ENCODE data around the gene RHD.
"Not testable (repeated sequence)": the region's sequence is repeated elsewhere in the genome, so short reads cannot be mapped to it uniquely, and the experiment has no call there.

Gene RHD

DNA sequence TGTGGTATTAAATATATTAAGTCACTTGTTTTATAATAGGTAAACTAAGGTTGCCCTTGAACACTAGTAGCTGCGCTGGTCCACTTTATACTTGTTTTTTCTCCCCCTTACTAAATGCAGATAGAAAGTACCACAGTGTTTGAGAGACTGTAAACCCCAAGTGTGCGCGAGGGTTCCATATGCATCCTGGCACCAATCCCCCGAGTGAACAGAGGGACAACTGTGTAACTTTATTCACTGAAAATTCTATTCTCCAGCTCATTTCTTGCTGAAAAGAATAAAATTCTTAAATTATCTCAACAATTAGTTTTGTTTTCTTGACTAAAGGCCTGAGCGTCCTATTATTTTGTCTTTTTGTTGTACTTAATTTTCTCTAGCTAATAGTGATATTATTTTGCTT, 26.9 kb upstream of the RHD start:
- Histone ChIP-seq H3K9me3 (ENCODE audit: control insufficient read depth, insufficient read depth, low read depth, low read length) (no peaks in the 10 kb centered on the region), H3K4me1 (ENCODE audit: control insufficient read depth, insufficient read depth, low read length) (peaks cover 7% of the 10 kb centered on the region; the same call in 1 of the 2 replicates), H3K4me3 (ENCODE audit: low read depth, low read length) (peak overlapping the region; percentile 94), H3K9ac (ENCODE audit: low read length) (no peak overlapping the region), H3K36me3 (ENCODE audit: control insufficient read depth, insufficient read depth, low read length) (peaks cover 46% of the 10 kb centered on the region), H3K27ac (ENCODE audit: low read depth, low read length) (no peak overlapping the region), H3K27me3 (ENCODE audit: control insufficient read depth, insufficient read depth, low read length) (no peaks in the 10 kb centered on the region)

DNA sequence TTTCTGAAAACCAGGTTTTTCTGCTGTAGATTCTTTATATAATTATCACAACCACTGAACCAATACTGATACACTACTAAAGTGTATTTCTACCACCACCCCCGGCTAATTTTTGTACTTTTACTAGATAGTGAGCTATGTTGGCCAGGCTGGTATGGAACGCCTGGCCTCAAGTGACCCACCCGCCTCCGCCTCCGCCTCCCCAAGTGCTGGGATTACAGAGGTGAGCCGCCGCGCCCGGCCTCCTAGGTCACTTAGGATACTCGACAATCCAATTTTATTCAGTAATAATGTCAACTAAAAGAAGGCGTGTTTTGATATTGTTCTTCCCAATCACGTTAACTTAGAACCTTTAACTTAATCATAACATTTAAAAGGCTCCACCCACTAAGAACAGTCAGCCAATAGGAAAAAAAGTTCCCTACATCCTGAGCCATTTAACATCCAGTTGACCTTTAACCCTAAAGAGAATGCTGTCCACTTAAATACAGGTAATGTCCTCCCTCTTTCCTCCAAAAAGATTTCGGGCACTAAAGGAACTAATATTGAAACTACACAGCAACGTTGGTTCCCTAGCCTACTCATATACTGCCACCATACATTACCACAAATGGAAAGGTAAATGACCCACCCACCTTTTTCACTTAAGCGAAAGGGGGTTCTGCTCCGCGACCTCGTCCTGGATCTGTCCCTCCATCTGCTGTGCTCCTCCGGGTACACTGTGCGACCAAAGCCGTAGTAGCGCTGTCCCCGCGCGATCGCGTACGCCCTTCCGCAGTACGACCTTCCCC, 26.3 kb upstream of the RHD start:
- Histone ChIP-seq H3K9me3 (ENCODE audit: control insufficient read depth, insufficient read depth, low read depth, low read length) (no peaks in the 10 kb centered on the region), H3K4me3 (ENCODE audit: low read depth, low read length) (peak overlapping the region; percentile 94), H3K4me1 (ENCODE audit: control insufficient read depth, insufficient read depth, low read length) (peaks cover 7% of the 10 kb centered on the region; the same call in 1 of the 2 replicates), H3K27ac (ENCODE audit: low read depth, low read length) (peak overlapping the region; percentile 85; the same call in 1 of the 2 replicates), H3K9ac (ENCODE audit: low read length) (peak overlapping the region; percentile 92), H3K36me3 (ENCODE audit: control insufficient read depth, insufficient read depth, low read length) (peaks cover 46% of the 10 kb centered on the region), H3K27me3 (ENCODE audit: control insufficient read depth, insufficient read depth, low read length) (no peaks in the 10 kb centered on the region)

DNA sequence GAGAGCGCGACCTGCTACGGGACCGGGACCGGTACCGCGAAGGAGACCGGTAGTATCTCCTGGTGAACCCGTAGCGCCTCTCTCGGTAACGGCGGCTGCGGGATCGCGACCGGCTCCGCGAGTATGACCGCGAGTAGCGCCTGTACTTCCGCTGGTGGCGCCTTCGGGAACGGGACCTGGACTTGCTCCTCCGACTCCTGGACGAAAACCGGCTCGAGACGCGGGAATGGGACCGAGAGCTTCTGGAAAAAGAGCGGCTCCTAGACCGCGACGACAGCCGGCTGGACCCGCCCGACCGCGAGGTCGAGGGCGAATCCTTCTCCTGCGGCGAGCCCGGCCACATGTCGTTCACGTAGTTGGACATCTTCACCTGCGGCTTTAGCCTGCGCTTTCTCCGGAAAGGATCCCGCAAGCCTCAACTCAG, 25.7 kb upstream of the RHD start:
- peaks cover 7% of the 10 kb centered on the region; the same call in 1 of the 2 replicates for H3K4me1 ChIP-seq (ENCODE audit: control insufficient read depth, insufficient read depth, low read length)
- no peaks in the 10 kb centered on the region for H3K9me3 ChIP-seq (ENCODE audit: control insufficient read depth, insufficient read depth, low read depth, low read length)
- no peaks in the 10 kb centered on the region for H3K27me3 ChIP-seq (ENCODE audit: control insufficient read depth, insufficient read depth, low read length)

DNA sequence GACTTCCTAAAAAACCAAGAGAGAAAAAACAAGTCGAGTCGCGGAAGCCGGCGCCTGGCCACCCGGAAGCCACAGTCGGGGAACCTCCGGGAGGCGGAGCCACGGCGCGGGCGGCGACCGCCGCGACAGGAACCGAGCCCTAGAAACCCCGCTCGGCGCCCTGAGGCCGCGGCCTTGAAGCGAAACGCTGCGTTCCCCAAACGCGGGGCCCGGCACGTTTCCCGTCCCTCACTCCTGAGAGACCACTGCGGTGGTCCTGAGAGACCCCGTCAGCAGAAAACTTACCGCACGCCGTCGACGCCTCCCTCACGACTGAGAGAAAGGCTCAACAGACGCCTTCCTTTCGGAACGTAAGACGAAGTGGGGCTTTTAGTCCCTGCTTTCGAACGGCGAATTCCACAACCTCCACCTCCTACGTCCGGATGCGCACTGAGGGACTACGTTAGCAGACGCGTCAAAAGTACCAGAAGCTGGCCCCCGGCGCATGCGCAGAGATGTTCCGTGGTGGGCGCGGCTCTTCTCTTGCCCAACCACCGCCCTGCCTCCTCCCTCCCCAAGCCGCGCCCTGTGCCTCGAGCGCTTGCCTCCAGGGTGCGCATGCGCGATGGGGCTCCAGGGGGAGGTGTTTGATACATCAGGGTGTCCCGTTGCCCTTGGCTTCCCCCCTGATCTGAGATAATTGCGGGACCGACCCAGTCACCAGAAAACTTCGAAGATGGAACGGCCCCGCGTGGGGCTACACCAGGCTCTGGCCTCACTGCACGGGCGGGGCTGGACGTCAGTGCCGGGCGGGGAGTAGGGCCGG, 25.1 kb upstream of the RHD start, which contains the start of gene RSRP1:
RSRP1 (minus strand) TSS at position 431 of the 805 bp plus-strand sequence. CDS start 491 bp downstream, outside the sequence.
- Histone ChIP-seq H3K4me1 (ENCODE audit: control insufficient read depth, insufficient read depth, low read length) (peaks cover 7% of the 10 kb centered on the region; the same call in 1 of the 2 replicates), H3K36me3 (ENCODE audit: control insufficient read depth, insufficient read depth, low read length) (peaks cover 40% of the 10 kb centered on the region), H3K27ac (ENCODE audit: low read depth, low read length) (peak within 1 kb of the TSS; percentile 85), H3K9ac (ENCODE audit: low read length) (peak within 1 kb of the TSS; percentile 92), H3K4me3 (ENCODE audit: low read depth, low read length) (peak within 1 kb of the TSS; percentile 94), H3K9me3 (ENCODE audit: control insufficient read depth, insufficient read depth, low read depth, low read length) (no peaks in the 10 kb centered on the region), H3K27me3 (ENCODE audit: control insufficient read depth, insufficient read depth, low read length) (no peaks in the 10 kb centered on the region)

More for the DNA sequence above, 25.7 kb upstream of the RHD start:
- Histone ChIP-seq H3K27ac (ENCODE audit: low read depth, low read length) (peak overlapping the region; percentile 85), H3K4me3 (ENCODE audit: low read depth, low read length) (peak overlapping the region; percentile 94), H3K9ac (ENCODE audit: low read length) (peak overlapping the region; percentile 92), H3K36me3 (ENCODE audit: control insufficient read depth, insufficient read depth, low read length) (peaks cover 46% of the 10 kb centered on the region)

DNA sequence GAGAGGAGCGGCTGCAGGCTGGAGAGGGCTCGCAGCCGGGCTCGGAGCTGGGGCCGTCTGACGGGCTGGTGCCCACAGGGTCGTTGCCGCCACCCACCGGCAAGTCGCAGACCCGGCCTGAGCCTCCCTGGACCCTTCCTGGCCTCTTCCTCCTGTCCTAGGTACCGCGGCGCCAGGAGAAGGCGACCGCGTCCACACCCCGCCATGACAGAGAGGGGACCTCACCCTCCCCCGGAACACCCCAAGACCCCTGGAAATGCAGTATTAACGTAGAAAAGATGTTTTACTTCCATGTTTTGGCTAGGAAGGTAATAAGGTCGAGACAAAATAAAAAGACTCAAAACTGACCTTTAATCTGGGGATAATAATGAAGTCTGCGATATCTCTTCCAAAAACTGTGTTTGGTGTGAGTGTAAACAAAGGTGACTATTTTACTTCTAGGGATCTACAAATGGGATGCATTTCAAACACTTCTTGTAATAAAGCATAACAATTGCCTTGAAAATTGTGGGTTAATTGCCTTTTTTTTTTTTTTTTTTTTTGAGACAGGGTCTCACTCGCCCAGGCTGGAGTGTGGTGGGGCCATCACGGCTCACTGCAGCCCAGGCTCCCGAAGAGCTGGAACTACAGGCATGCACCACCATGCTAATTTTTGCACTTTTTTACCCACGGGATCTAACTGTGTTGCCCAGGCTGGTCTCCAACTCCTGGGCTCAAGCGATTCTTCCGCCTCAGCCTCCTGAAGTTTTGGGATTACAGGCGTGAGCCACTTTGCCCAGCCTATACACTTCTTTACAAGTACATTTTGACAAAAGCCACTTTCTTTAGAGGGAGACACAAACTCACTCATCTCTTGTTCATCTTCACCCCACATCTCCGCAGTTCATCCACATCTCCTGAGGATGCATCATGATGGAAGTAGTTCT, 24.2 kb upstream of the RHD start:
- Histone ChIP-seq H3K27ac (ENCODE audit: low read depth, low read length) (peak overlapping the region; percentile 62; the same call in 1 of the 2 replicates), H3K27me3 (ENCODE audit: control insufficient read depth, insufficient read depth, low read length) (no peaks in the 10 kb centered on the region), H3K4me3 (ENCODE audit: low read depth, low read length) (peak overlapping the region; percentile 94), H3K4me1 (ENCODE audit: control insufficient read depth, insufficient read depth, low read length) (peaks cover 7% of the 10 kb centered on the region; the same call in 1 of the 2 replicates), H3K9me3 (ENCODE audit: control insufficient read depth, insufficient read depth, low read depth, low read length) (no peaks in the 10 kb centered on the region), H3K9ac (ENCODE audit: low read length) (peak overlapping the region; percentile 72), H3K36me3 (ENCODE audit: control insufficient read depth, insufficient read depth, low read length) (peaks cover 32% of the 10 kb centered on the region)

DNA sequence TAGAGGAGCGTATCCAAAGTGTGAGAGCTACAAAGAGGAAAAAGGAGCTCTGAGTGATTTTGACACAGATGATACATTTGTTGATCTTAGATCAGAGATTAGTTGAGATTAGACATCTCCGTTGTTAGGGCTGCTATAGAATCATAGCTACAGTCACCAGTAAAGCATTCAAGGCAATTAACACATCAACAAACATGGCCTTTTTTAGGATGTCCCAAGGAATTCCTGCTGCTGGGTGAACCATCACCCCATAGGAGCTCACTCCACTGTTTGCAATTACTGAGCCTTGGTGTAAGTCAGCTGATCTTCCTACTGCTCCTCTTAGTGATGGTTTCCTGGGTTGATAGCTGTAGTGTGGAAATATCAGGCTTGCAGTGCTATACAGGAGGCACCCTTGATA, 18.4 kb upstream of the RHD start:
- H3K4me1 ChIP-seq (ENCODE audit: control insufficient read depth, insufficient read depth, low read length), result peaks cover 25% of the 10 kb centered on the region
- peak overlapping the region; percentile 42 for H3K9ac ChIP-seq (ENCODE audit: low read length)
- H3K9me3 ChIP-seq (ENCODE audit: control insufficient read depth, insufficient read depth, low read depth, low read length), result no peaks in the 10 kb centered on the region
- no peaks in the 10 kb centered on the region for H3K36me3 ChIP-seq (ENCODE audit: control insufficient read depth, insufficient read depth, low read length)
- H3K27me3 ChIP-seq (ENCODE audit: control insufficient read depth, insufficient read depth, low read length), result no peaks in the 10 kb centered on the region
- peak overlapping the region; percentile 46; the same call in 1 of the 2 replicates for H3K27ac ChIP-seq (ENCODE audit: low read depth, low read length)
- H3K4me3 ChIP-seq (ENCODE audit: low read depth, low read length), result no peak overlapping the region

DNA sequence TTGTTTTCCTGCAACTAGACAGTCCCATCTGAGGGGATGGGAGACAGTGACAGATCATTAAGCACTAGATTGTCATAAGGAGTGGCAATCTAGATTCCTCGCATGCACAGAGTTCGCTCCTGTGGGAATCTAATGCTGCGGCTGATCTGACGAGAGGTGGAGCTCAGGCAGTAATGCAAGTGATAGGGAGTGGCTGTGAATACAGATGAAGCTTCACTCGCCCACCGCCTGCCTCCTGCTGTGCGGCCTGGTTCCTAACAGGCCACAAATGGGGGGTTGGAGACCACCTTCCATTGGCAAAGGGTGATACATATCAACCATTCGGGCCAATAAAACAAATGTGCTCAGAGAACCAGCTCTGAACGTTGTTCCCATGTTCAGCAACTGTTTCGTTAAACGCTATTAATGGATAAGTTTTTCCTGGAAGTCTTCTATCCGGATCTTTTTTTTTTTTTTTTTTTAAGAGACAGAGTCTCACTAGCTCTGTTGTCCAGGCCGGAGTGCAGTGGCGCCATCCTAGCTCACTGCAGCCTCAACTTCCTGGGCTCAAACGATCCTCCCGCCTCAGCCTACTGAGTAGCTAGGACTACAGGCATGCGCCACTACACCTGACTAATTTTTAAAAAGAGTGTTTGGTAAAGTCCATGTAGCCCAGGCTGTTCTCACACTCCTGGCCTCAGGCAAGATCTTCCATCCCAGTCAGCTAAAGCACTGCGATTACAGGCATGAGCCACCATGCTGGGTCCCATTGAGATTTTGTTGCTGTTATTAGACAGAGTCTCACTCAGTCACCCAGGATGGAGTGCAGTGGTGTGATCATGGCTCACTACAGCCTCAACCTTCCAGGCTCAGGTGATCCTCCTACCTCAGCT, 16.4 kb upstream of the RHD start:
- Histone ChIP-seq H3K4me1 (ENCODE audit: control insufficient read depth, insufficient read depth, low read length) (peaks cover 25% of the 10 kb centered on the region), H3K27ac (ENCODE audit: low read depth, low read length) (no peak overlapping the region), H3K36me3 (ENCODE audit: control insufficient read depth, insufficient read depth, low read length) (no peaks in the 10 kb centered on the region), H3K9me3 (ENCODE audit: control insufficient read depth, insufficient read depth, low read depth, low read length) (no peaks in the 10 kb centered on the region), H3K27me3 (ENCODE audit: control insufficient read depth, insufficient read depth, low read length) (no peaks in the 10 kb centered on the region), H3K9ac (ENCODE audit: low read length) (no peak overlapping the region), H3K4me3 (ENCODE audit: low read depth, low read length) (no peak overlapping the region)

DNA sequence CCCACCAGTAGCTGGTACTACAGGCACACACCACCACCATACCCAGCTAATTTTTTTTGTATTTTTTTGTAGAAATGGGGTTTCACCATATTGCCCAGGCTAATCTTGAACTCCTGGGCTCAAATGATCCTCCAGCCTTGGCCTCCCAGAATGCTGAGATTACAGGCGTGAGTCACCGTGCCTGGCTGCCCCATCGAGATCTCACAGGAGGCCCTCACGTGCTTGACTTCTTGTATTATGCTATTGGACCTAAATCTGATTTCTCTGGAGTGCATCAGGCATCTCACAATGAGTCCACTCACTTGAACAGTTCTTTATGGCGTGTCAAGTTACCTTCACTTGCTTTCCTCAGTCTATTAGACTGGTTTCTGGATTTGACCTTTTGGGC, 15.7 kb upstream of the RHD start:
- Histone ChIP-seq H3K4me3 (ENCODE audit: low read depth, low read length) (no peak overlapping the region), H3K27ac (ENCODE audit: low read depth, low read length) (no peak overlapping the region), H3K36me3 (ENCODE audit: control insufficient read depth, insufficient read depth, low read length) (no peaks in the 10 kb centered on the region), H3K9ac (ENCODE audit: low read length) (no peak overlapping the region), H3K4me1 (ENCODE audit: control insufficient read depth, insufficient read depth, low read length) (peaks cover 25% of the 10 kb centered on the region), H3K27me3 (ENCODE audit: control insufficient read depth, insufficient read depth, low read length) (no peaks in the 10 kb centered on the region), H3K9me3 (ENCODE audit: control insufficient read depth, insufficient read depth, low read depth, low read length) (no peaks in the 10 kb centered on the region)

DNA sequence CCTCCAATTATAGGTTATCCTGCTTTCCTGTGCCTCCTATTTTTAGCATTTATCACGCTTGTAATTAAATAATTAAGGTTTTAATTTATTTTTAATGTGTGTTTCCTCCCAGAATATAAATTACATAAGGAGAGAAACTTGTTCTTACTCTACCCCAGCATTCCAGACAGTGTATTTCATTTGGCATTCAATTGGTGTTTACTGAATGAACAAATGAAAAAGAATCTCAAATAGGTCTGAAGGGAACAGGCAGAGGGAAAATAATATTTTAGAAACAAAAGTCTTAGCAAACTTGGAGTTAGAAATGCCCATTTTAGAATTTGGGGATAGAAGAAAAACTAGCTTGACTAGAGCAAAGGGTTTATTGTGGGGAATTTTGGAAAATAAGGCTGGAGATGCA, 15.1 kb upstream of the RHD start:
- no peak overlapping the region for H3K9ac ChIP-seq (ENCODE audit: low read length)
- H3K4me1 ChIP-seq (ENCODE audit: control insufficient read depth, insufficient read depth, low read length), result peaks cover 25% of the 10 kb centered on the region
- H3K4me3 ChIP-seq (ENCODE audit: low read depth, low read length), result no peak overlapping the region
- H3K9me3 ChIP-seq (ENCODE audit: control insufficient read depth, insufficient read depth, low read depth, low read length), result no peaks in the 10 kb centered on the region
- no peaks in the 10 kb centered on the region for H3K27me3 ChIP-seq (ENCODE audit: control insufficient read depth, insufficient read depth, low read length)
- no peaks in the 10 kb centered on the region for H3K36me3 ChIP-seq (ENCODE audit: control insufficient read depth, insufficient read depth, low read length)
- no peak overlapping the region for H3K27ac ChIP-seq (ENCODE audit: low read depth, low read length)

DNA sequence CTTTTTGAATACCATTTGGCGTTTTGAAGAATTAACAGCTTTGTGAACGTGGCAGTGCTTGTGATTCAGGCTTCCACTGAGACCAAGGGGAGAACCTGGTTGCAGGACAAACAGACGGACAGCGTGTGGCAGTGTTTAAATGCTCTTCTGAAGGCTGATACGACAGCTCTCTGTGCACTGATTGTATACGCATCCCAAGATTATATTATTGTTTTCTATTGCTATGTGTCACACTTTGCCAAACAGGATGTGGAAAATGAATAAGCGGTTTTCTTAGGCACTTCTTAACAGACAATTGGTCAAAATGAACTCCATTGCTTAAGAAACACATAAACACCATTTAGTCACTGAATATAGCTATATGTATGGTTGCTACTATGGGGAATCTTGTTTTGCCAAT, 12.5 kb upstream of the RHD start:
- not testable (repeated sequence) for H3K9me3 ChIP-seq (ENCODE audit: control insufficient read depth, insufficient read depth, low read depth, low read length); H3K9ac ChIP-seq (ENCODE audit: low read length); H3K27ac ChIP-seq (ENCODE audit: low read depth, low read length); H3K4me3 ChIP-seq (ENCODE audit: low read depth, low read length); H3K36me3 ChIP-seq (ENCODE audit: control insufficient read depth, insufficient read depth, low read length); H3K27me3 ChIP-seq (ENCODE audit: control insufficient read depth, insufficient read depth, low read length)
- H3K4me1 ChIP-seq (ENCODE audit: control insufficient read depth, insufficient read depth, low read length), result peaks cover 10% of the 10 kb centered on the region; the same call in 1 of the 2 replicates
